Kidney (tissue), 14 donors: Measurements from ENCODE around the gene MAGI1. TPM values are rescaled to one million over a fixed set of nuclear protein-coding genes. Genes with fewer than 3 reads are reported as not detected.

ENCODE experiments used
- DNase-seq, 5 donors: peaks; one replicate each; pipeline ENCODE4 v3.0.0-alpha.2; 2013 to 2020
- FAIRE-seq: peaks from 2 replicates; lab custom pipeline; 2012; peaks lifted over from hg19 to GRCh38; lab: Jason Lieb, UNC
- H3K27ac ChIP-seq, 2 donors: one replicate each; pipeline ENCODE4 v1.7.0; 2013; ENCODE audit warnings: low read depth in 2 of 2, low read length in 2 of 2, inconsistent platforms in 1 of 2
- H3K27me3 ChIP-seq: one replicate; pipeline ENCODE4 v1.7.1; 2013; ENCODE audit warnings: low read length, inconsistent platforms; ENCODE audit not compliant: control insufficient read depth, insufficient read depth
- H3K36me3 ChIP-seq, 3 donors: one replicate each; pipeline versions ENCODE4 v1.7.0 to v1.7.1; 2013; ENCODE audit warnings: low read length in 3 of 3, control low read depth in 1 of 3, inconsistent platforms in 1 of 3; ENCODE audit not compliant: insufficient read depth in 3 of 3, control insufficient read depth in 2 of 3
- H3K4me1 ChIP-seq, 3 donors: one replicate each; pipeline versions ENCODE4 v1.7.0 to v1.7.1; 2013; ENCODE audit warnings: low read length in 3 of 3, inconsistent platforms in 1 of 3, low read depth in 1 of 3; ENCODE audit not compliant: control insufficient read depth in 2 of 3, insufficient read depth in 2 of 3
- H3K4me3 ChIP-seq, 3 donors: one replicate each; pipeline versions ENCODE4 v1.7.0 to v1.8.1; 2013; ENCODE audit warnings: low read length in 3 of 3, control low read depth in 1 of 3, inconsistent platforms in 1 of 3
- H3K9ac ChIP-seq, 3 donors: one replicate each; pipeline versions ENCODE4 v1.7.0 to v1.7.1; 2013; ENCODE audit warnings: low read length in 3 of 3, control low read depth in 1 of 3, inconsistent platforms in 1 of 3
- H3K9me3 ChIP-seq, 3 donors: one replicate each; pipeline versions ENCODE4 v1.7.0 to v1.7.1; 2013; ENCODE audit warnings: low read length in 3 of 3, control low read depth in 1 of 3, inconsistent platforms in 1 of 3; ENCODE audit not compliant: control insufficient read depth in 2 of 3, insufficient read depth in 1 of 3
- CTCF ChIP-seq: IDR thresholded peaks from 3 replicates; pipeline ENCODE4 v1.5.1; 2012; ENCODE audit warnings: mild to moderate bottlenecking, moderate library complexity, borderline replicate concordance; ENCODE audit not compliant: insufficient read depth; ENCODE audit errors: extremely low read depth
- intact Hi-C: fragments of 100-400 bp; cut with DNase I; formaldehyde crosslinking; loops from one replicate; pipeline ENCODE4 v1.11.1; 2022
- polyA plus RNA-seq: library from polyadenylated mRNA; stranded (reverse); fragments of 350-450 nt; fragmentation: Illumina TruSeq; extraction: RNeasy Lipid Tissue Mini Kit (QIAGEN cat#74804); gene quantifications from one replicate; pipeline ENCODE4 v1.2.3, GENCODE V29; 2014; ENCODE audit warnings: low read depth, low replicate concordance; ENCODE audit not compliant: insufficient read depth
- total RNA-seq: library from RNA; stranded (reverse); fragmentation: NEBNext Ultra II Directional; extraction: Animal tissue kit (Norgen Biotek cat#: 25700); gene quantifications from one replicate; pipeline ENCODE4 v1.2.1, GENCODE V29; 2021
- donor health status: control.
- donor health status: control.
- donor health status: control.
- donor health status: control.
- donor health status: control.
- donor health status: DM: yes; HTN: yes; CAD: no.
- donor health status: Normal renal cell carcinoma (clear cell type).

Gene MAGI1
- total and polyA plus RNA-seq, 2 donors from 2014 or later: 8.2 to 42.8 TPM

- H3K9ac ChIP-seq: peak overlapping the region in 1 of 3 donors; percentile 62
- peak overlapping the region; percentile 81 to 89 for H3K27ac ChIP-seq
- H3K4me1 ChIP-seq: peaks cover 6 to 48% (median 20%) of the 10 kb centered on the region in 3 donors
- H3K4me3 ChIP-seq: peak overlapping the region in 1 of 3 donors; percentile 3
- intact Hi-C loops: no loop called here
- TF ChIP-seq CTCF: no peak
- H3K27me3 ChIP-seq: no peaks in the 10 kb centered on the region
- H3K36me3 ChIP-seq: no peaks in the 10 kb centered on the region
- no peak for DNase-seq
- FAIRE-seq: no peak
- no peaks in the 10 kb centered on the region for H3K9me3 ChIP-seq
Observed at GRCh38 chr3:65952842-65953241, 85.9 kb downstream of the MAGI1 start.

GRCh38 chr3:65951836-65952505, 86.7 kb downstream of the MAGI1 start:
- no peak for TF ChIP-seq CTCF
- Histone ChIP-seq H3K4me3 (no peak overlapping the region), H3K9ac (no peak overlapping the region), H3K27me3 (no peaks in the 10 kb centered on the region), H3K9me3 (no peaks in the 10 kb centered on the region), H3K36me3 (no peaks in the 10 kb centered on the region), H3K27ac (peak overlapping the region; percentile 12 to 89), H3K4me1 (peaks cover 6 to 48% (median 20%) of the 10 kb centered on the region in 3 donors)
- FAIRE-seq: no peak
- intact Hi-C loops: no loop called here
- no peak for DNase-seq

- FAIRE-seq (no peak), DNase-seq (no peak)
- H3K36me3 ChIP-seq: no peaks in the 10 kb centered on the region
- H3K27ac ChIP-seq: no peak overlapping the region
- no peak overlapping the region for H3K9ac ChIP-seq
- no peak for TF ChIP-seq CTCF
- no peaks in the 10 kb centered on the region for H3K27me3 ChIP-seq
- intact Hi-C loops: no loop called here
- no peak overlapping the region for H3K4me3 ChIP-seq
- H3K9me3 ChIP-seq: no peaks in the 10 kb centered on the region
- H3K4me1 ChIP-seq: peaks cover 6 to 50% (median 20%) of the 10 kb centered on the region in 3 donors
Observed at GRCh38 chr3:65950340-65951326, 88.1 kb downstream of the MAGI1 start.
